Thyroid gland (tissue), 4 donors: Measurements from ENCODE around the gene MATK.

Experiments
- CTCF ChIP-seq, 6 experiments: fragments of 200-600 bp in 3 of 6; fragments of 450-650 bp in 3 of 6; sonication (generic) in 3 of 6; IDR thresholded peaks; one replicate each; pipeline ENCODE4 v1.5.1; 2016 to 2019; ENCODE audit warnings: antibody characterized with exemption in 6 of 6, mild to moderate bottlenecking in 2 of 6, inconsistent platforms in 1 of 6, moderate library complexity in 1 of 6
- POLR2A ChIP-seq, 2 donors: fragments of 450-650 bp; IDR thresholded peaks; one replicate each; pipeline ENCODE4 v1.6.1; 2017; ENCODE audit warnings: antibody characterized with exemption in 2 of 2, mild to moderate bottlenecking in 2 of 2, moderate library complexity in 1 of 2

- TF ChIP-seq CTCF (IDR thresholded peaks at IDR 0.05), result no peak
- no peak for TF ChIP-seq POLR2A (IDR thresholded peaks at IDR 0.05)
Measured at GRCh38 chr19:3817761-3818160, 31.6 kb upstream of the MATK start.
